ENCODE measurements around the gene MRPL20. TPM values are rescaled to one million over a fixed set of nuclear protein-coding genes. Genes with fewer than 3 reads are reported as not detected.
"Not testable (repeated sequence)": the region's sequence is repeated elsewhere in the genome, so short reads cannot be mapped to it uniquely, and the experiment has no call there.

The MRPL20 gene
- total RNA-seq, 1 donor from 2014 or later, result 96.1 TPM

GRCh38 chr1:1430992-1431844 is 24.1 kb upstream of the MRPL20 start:
- H3K4me2 ChIP-seq, result peak overlapping the region; percentile 89
- no peak overlapping the region for H3K4me3 ChIP-seq
- Mint-ChIP-seq H3K36me3 (peaks cover 3% of the 10 kb centered on the region), H3K4me3 (no peak overlapping the region), H3K27ac (peak overlapping the region; percentile 37), H3K27me3 (ENCODE audit: insufficient read depth, low read depth) (peaks cover 20% of the 10 kb centered on the region), H3K4me1 (peaks cover 41% of the 10 kb centered on the region), H3K9me3 (no peaks in the 10 kb centered on the region)
- H3K36me3 ChIP-seq, result no peaks in the 10 kb centered on the region
- no peaks in the 10 kb centered on the region for H3K79me2 ChIP-seq (ENCODE audit: low read depth)
- H3K27ac ChIP-seq, result no peak overlapping the region
- peaks cover 72% of the 10 kb centered on the region for H3F3A ChIP-seq (ENCODE audit: low read depth)
- peaks cover 5% of the 10 kb centered on the region for H4K20me1 ChIP-seq (ENCODE audit: low read depth)
- DNase-seq (ENCODE audit: low spot score), result no peak
- no peaks in the 10 kb centered on the region for H3K9me3 ChIP-seq (ENCODE audit: low read depth)
- H3K27me3 ChIP-seq, result peaks cover 24% of the 10 kb centered on the region
- H3K9ac ChIP-seq, result no peak overlapping the region
- H3K4me1 ChIP-seq, result peaks cover 60% of the 10 kb centered on the region
- TF ChIP-seq EZH2 (IDR thresholded peaks at IDR 0.05), result no peak
- TF ChIP-seq CTCF (IDR thresholded peaks at IDR 0.05), result no peak
- TF ChIP-seq EZH2phosphoT487 (IDR thresholded peaks at IDR 0.05), result no peak
- H2AFZ ChIP-seq (replicated peaks), result no peak overlapping the region

- no peaks in the 10 kb centered on the region for H3K9me3 ChIP-seq (ENCODE audit: low read depth)
- H3K79me2 ChIP-seq (ENCODE audit: low read depth), result no peaks in the 10 kb centered on the region
- Mint-ChIP-seq H3K4me1 (peaks cover 44% of the 10 kb centered on the region), H3K36me3 (peaks cover 3% of the 10 kb centered on the region), H3K9me3 (no peaks in the 10 kb centered on the region), H3K27ac (peak overlapping the region; percentile 84), H3K4me3 (peak overlapping the region; percentile 68), H3K27me3 (ENCODE audit: insufficient read depth, low read depth) (peaks cover 18% of the 10 kb centered on the region)
- H2AFZ ChIP-seq (replicated peaks), result no peak overlapping the region
- peaks cover 4% of the 10 kb centered on the region for H4K20me1 ChIP-seq (ENCODE audit: low read depth)
- no peak overlapping the region for H3K9ac ChIP-seq
- peaks cover 75% of the 10 kb centered on the region for H3F3A ChIP-seq (ENCODE audit: low read depth)
- H3K27me3 ChIP-seq, result peaks cover 15% of the 10 kb centered on the region
- no peaks in the 10 kb centered on the region for H3K36me3 ChIP-seq
- peak overlapping the region; percentile 31 for H3K4me2 ChIP-seq
- TF ChIP-seq EZH2phosphoT487 (IDR thresholded peaks at IDR 0.05) (no peak), CTCF (IDR thresholded peaks at IDR 0.05) (peak; percentile 36)
- H3K4me1 ChIP-seq, result peaks cover 68% of the 10 kb centered on the region
- H3K4me3 ChIP-seq, result no peak overlapping the region
- DNase-seq (ENCODE audit: low spot score), result peak; percentile 66
- no peak overlapping the region for H3K27ac ChIP-seq
These were observed 23.3 kb upstream of the MRPL20 start for GRCh38 chr1:1430114-1430982.

DNA sequence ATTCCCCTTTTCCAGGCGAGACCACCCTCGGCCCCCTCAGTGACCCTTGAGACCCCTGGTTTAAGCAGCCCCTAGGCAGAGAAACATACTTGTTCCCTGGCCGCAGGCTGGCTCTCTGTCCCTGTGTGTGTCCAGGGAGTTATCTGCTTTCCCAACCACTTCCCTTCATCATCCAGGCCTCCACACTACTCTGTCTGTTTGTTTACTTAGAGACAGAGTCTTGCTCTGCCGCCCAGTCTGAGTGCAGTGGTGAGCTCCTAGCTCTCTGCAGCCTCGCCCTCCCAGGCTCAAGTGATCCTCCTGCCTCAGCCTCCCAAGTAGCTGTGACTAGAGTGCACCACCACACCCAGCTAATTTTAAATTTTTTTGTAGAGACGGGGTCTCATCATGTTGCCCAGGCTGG is 22.6 kb upstream of the MRPL20 start:
- Mint-ChIP-seq H3K4me1 (peaks cover 45% of the 10 kb centered on the region), H3K4me3 (peak overlapping the region; percentile 68), H3K9me3 (no peaks in the 10 kb centered on the region), H3K36me3 (peaks cover 3% of the 10 kb centered on the region), H3K27ac (peak overlapping the region; percentile 84), H3K27me3 (ENCODE audit: insufficient read depth, low read depth) (peaks cover 18% of the 10 kb centered on the region)
- peaks cover 62% of the 10 kb centered on the region for H3K4me1 ChIP-seq
- no peaks in the 10 kb centered on the region for H3K9me3 ChIP-seq (ENCODE audit: low read depth)
- peaks cover 4% of the 10 kb centered on the region for H4K20me1 ChIP-seq (ENCODE audit: low read depth)
- no peak overlapping the region for H3K4me3 ChIP-seq
- H3F3A ChIP-seq (ENCODE audit: low read depth), result peaks cover 75% of the 10 kb centered on the region
- peaks cover 8% of the 10 kb centered on the region for H3K27me3 ChIP-seq
- no peak overlapping the region for H3K4me2 ChIP-seq
- H2AFZ ChIP-seq (replicated peaks), result no peak overlapping the region
- H3K9ac ChIP-seq, result no peak overlapping the region
- DNase-seq (ENCODE audit: low spot score), result no peak
- no peaks in the 10 kb centered on the region for H3K79me2 ChIP-seq (ENCODE audit: low read depth)
- H3K27ac ChIP-seq, result no peak overlapping the region
- H3K36me3 ChIP-seq, result no peaks in the 10 kb centered on the region
- no peak for TF ChIP-seq EZH2 (IDR thresholded peaks at IDR 0.05)
- TF ChIP-seq CTCF (IDR thresholded peaks at IDR 0.05), result no peak
- TF ChIP-seq EZH2phosphoT487 (IDR thresholded peaks at IDR 0.05), result no peak

GRCh38 chr1:1428967-1429366 is 21.9 kb upstream of the MRPL20 start:
- peaks cover 18% of the 10 kb centered on the region for H3K27me3 Mint-ChIP-seq (ENCODE audit: insufficient read depth, low read depth)

More at GRCh38 chr1:1428967-1429366, 21.9 kb upstream of the MRPL20 start:
- H3K4me3 Mint-ChIP-seq; H3K4me2 ChIP-seq; H4K20me1 ChIP-seq (ENCODE audit: low read depth); H3K36me3 Mint-ChIP-seq; H3K9me3 Mint-ChIP-seq; H3K9me3 ChIP-seq (ENCODE audit: low read depth); H3K79me2 ChIP-seq (ENCODE audit: low read depth); H3K4me3 ChIP-seq; DNase-seq (ENCODE audit: low spot score); H3K36me3 ChIP-seq; H3K27me3 ChIP-seq; H2AFZ ChIP-seq (replicated peaks); H3K27ac Mint-ChIP-seq; H3K27ac ChIP-seq; H3K9ac ChIP-seq: not testable (repeated sequence)
- Histone ChIP-seq H3F3A (ENCODE audit: low read depth) (peaks cover 73% of the 10 kb centered on the region), H3K4me1 (peaks cover 55% of the 10 kb centered on the region)
- H3K4me1 Mint-ChIP-seq, result peaks cover 48% of the 10 kb centered on the region

All from neural progenitor cell (in vitro differentiated cells).